Liver (tissue), 9 donors: ENCODE results near the gene PIP4K2A. TPM values are rescaled to one million over a fixed set of nuclear protein-coding genes. Genes with fewer than 3 reads are reported as not detected.

ENCODE experiments used
- DNase-seq: peaks from one replicate; pipeline ENCODE4 v3.0.0-alpha.2; 2017; ENCODE audit warnings: low spot score
- H3K27ac ChIP-seq, 2 donors: one replicate each; pipeline ENCODE4 v1.7.0; 2013; ENCODE audit warnings: inconsistent platforms in 2 of 2, low read length in 2 of 2, control low read depth in 1 of 2, low read depth in 1 of 2, mild to moderate bottlenecking in 1 of 2
- H3K27me3 ChIP-seq, 4 donors: one replicate each; pipeline versions ENCODE4 v1.6.1 to v1.7.0; 2013; ENCODE audit warnings: low read length in 3 of 4, inconsistent platforms in 1 of 4, mild to moderate bottlenecking in 1 of 4, moderate library complexity in 1 of 4; ENCODE audit not compliant: control insufficient read depth in 4 of 4, insufficient read depth in 4 of 4
- H3K36me3 ChIP-seq, 4 donors: one replicate each; pipeline versions ENCODE4 v1.6.1 to v1.7.0; 2013; ENCODE audit warnings: low read length in 3 of 4, mild to moderate bottlenecking in 3 of 4, low read depth in 1 of 4, moderate library complexity in 1 of 4; ENCODE audit not compliant: control insufficient read depth in 4 of 4, insufficient read depth in 3 of 4
- H3K4me1 ChIP-seq, 4 donors: one replicate each; pipeline versions ENCODE4 v1.6.1 to v1.7.0; 2013; ENCODE audit warnings: low read length in 3 of 4, mild to moderate bottlenecking in 3 of 4, moderate library complexity in 1 of 4; ENCODE audit not compliant: control insufficient read depth in 4 of 4, insufficient read depth in 4 of 4
- H3K4me3 ChIP-seq, 3 donors: one replicate each; pipeline versions ENCODE4 v1.6.1 to v1.7.0; 2013; ENCODE audit warnings: low read length in 3 of 3, control low read depth in 1 of 3, low read depth in 1 of 3, mild to moderate bottlenecking in 1 of 3
- H3K9ac ChIP-seq, 2 donors: one replicate each; pipeline ENCODE4 v1.7.0; 2013; ENCODE audit warnings: low read length in 2 of 2, mild to moderate bottlenecking in 2 of 2, moderate library complexity in 2 of 2, control low read depth in 1 of 2, low read depth in 1 of 2
- H3K9me3 ChIP-seq, 4 donors: one replicate each; pipeline versions ENCODE4 v1.6.1 to v1.7.0; 2013; ENCODE audit warnings: low read length in 3 of 4; ENCODE audit not compliant: control insufficient read depth in 4 of 4
- EGR1 ChIP-seq, 2 donors: IDR thresholded peaks; 2 replicates each; pipeline ENCODE4 v1.6.1; 2016 to 2018; ENCODE audit warnings: antibody characterized with exemption in 2 of 2, low read depth in 2 of 2
- FOXA2 ChIP-seq: IDR thresholded peaks from 2 replicates; pipeline ENCODE4 v1.6.1; 2016; ENCODE audit warnings: antibody characterized with exemption
- HNF4G ChIP-seq: IDR thresholded peaks from 2 replicates; pipeline ENCODE4 v1.6.1; 2016; ENCODE audit warnings: antibody characterized with exemption
- JUND ChIP-seq, 2 donors: IDR thresholded peaks; 2 replicates each; pipeline ENCODE4 v1.6.1; 2016; ENCODE audit warnings: antibody characterized with exemption in 2 of 2
- NR2F2 ChIP-seq: IDR thresholded peaks from 2 replicates; pipeline ENCODE4 v1.6.1; 2016; ENCODE audit warnings: antibody characterized with exemption
- RXRA ChIP-seq, 2 donors: IDR thresholded peaks; 2 replicates each; pipeline ENCODE4 v1.6.1; 2017 to 2018; ENCODE audit warnings: antibody characterized with exemption in 2 of 2, mild to moderate bottlenecking in 1 of 2
- SP1 ChIP-seq: IDR thresholded peaks from 2 replicates; pipeline ENCODE4 v1.6.1; 2018; ENCODE audit warnings: antibody characterized with exemption, mild to moderate bottlenecking
- YY1 ChIP-seq: IDR thresholded peaks from 2 replicates; pipeline ENCODE4 v1.6.1; 2016; ENCODE audit warnings: antibody characterized with exemption, mild to moderate bottlenecking
- WGBS: extraction: QIAGEN DNeasy Blood & Tissue Kit; methylation state at CpG from one replicate; pipeline ENCODE4 v1.1.7; 2013; 5-methylcytosine and 5-hydroxymethylcytosine counted together
- polyA plus RNA-seq, 2 donors: library from polyadenylated mRNA; stranded (reverse) in 1 of 2; unstranded in 1 of 2; fragments of 200-250 nt in 1 of 2; fragments of >200 nt in 1 of 2; fragmentation: Nextera tagmentation in 1 of 2; extraction: Ambion mirVana in 1 of 2; gene quantifications; one replicate each; pipeline versions ENCODE4 v1.2.1 to v1.2.3, GENCODE V29; 2013 to 2015
- total RNA-seq, 2 donors: library from RNA; depleted of rRNA; stranded (reverse); fragments of >200 nt; gene quantifications; one replicate each; pipeline ENCODE4 v1.2.3, GENCODE V29; 2014
- TF ChIP-seq, protein P1 (sequence below): IDR thresholded peaks from 2 replicates; pipeline ENCODE4 v1.6.1; 2016; ENCODE audit warnings: antibody characterized with exemption
- TF ChIP-seq, protein P2 (sequence below): IDR thresholded peaks from 2 replicates; pipeline ENCODE4 v1.6.1; 2016; ENCODE audit warnings: antibody characterized with exemption, mild to moderate bottlenecking
- TF ChIP-seq, protein P3 (sequence below): IDR thresholded peaks from 2 replicates; pipeline ENCODE4 v1.6.1; 2016; ENCODE audit warnings: antibody characterized with exemption
- TF ChIP-seq, protein P4 (sequence below): fragments of 150-350 bp; IDR thresholded peaks from 2 replicates; pipeline ENCODE4 v1.5.1; 2017; ENCODE audit warnings: improper control_type of control experiment, low read depth, low read length; ENCODE audit not compliant: missing input control
- donor health status: healthy.
- donor health status: healthy.
- donor health status: healthy.
- donor health status: healthy.
- donor health status: healthy.

Gene PIP4K2A
- total and polyA plus RNA-seq, 4 donors, result 6.4 to 53.7 (median 8.6) TPM

DNA sequence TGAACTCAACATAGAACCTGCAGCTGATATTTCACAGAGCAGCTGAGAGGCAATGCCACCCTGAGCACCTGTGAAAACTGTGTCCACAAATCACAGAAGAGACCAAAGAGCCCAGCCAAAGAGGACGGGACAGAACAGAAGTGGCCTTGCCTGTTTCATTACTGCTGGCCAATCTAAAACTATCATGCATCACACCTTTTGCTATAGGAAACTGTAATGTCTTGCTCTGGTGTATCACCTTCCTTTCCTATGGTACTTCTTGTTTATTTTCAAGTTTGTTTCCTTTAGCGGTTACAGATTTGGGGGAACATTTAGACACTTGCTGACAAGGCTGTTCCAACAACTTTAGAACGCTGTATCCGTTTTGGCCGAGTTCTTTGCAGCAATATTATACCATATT lies 80.3 kb downstream of the PIP4K2A start:
- H3K4me1 ChIP-seq, result no peaks in the 10 kb centered on the region
- 83% methylated on average over 5 of the region's 5 CpGs for WGBS

DNA sequence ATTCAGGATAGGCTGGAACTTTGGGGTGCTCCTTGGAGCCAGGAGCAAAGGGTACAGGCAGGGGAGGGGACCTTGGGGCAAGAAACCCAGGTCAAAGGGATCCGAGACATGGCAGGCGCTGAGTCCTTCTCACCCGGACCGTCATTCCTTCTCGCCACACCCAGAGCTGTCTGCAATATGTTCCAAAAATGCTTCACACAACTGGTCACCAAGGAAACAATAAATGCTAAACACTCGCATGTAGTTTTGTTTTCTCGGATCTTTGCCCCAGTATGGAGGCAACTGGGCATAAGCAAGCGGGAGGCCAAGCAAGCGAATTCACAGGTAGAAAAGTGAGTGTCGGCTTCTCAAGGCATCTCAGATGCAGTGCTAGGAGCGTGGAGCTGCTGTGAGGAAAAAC lies 80.8 kb downstream of the PIP4K2A start:
- Histone ChIP-seq H3K9me3 (no peaks in the 10 kb centered on the region), H3K4me1 (no peaks in the 10 kb centered on the region), H3K4me3 (no peak overlapping the region), H3K36me3 (peaks cover 0 to 1% (median 0%) of the 10 kb centered on the region in 4 donors), H3K9ac (no peak overlapping the region), H3K27me3 (no peaks in the 10 kb centered on the region), H3K27ac (peak overlapping the region in 1 of 2 donors; percentile 44)
- 96% methylated on average over 11 of the region's 11 CpGs for WGBS
- DNase-seq, result no peak
- TF ChIP-seq EGR1 (IDR thresholded peaks at IDR 0.05; ENCODE audit: low read depth in 2 of 2), result no peak
- TF ChIP-seq, protein P1, sequence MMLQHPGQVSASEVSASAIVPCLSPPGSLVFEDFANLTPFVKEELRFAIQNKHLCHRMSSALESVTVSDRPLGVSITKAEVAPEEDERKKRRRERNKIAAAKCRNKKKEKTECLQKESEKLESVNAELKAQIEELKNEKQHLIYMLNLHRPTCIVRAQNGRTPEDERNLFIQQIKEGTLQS, result no peak
- TF ChIP-seq RXRA (IDR thresholded peaks at IDR 0.05), result no peak
- TF ChIP-seq, protein P2, sequence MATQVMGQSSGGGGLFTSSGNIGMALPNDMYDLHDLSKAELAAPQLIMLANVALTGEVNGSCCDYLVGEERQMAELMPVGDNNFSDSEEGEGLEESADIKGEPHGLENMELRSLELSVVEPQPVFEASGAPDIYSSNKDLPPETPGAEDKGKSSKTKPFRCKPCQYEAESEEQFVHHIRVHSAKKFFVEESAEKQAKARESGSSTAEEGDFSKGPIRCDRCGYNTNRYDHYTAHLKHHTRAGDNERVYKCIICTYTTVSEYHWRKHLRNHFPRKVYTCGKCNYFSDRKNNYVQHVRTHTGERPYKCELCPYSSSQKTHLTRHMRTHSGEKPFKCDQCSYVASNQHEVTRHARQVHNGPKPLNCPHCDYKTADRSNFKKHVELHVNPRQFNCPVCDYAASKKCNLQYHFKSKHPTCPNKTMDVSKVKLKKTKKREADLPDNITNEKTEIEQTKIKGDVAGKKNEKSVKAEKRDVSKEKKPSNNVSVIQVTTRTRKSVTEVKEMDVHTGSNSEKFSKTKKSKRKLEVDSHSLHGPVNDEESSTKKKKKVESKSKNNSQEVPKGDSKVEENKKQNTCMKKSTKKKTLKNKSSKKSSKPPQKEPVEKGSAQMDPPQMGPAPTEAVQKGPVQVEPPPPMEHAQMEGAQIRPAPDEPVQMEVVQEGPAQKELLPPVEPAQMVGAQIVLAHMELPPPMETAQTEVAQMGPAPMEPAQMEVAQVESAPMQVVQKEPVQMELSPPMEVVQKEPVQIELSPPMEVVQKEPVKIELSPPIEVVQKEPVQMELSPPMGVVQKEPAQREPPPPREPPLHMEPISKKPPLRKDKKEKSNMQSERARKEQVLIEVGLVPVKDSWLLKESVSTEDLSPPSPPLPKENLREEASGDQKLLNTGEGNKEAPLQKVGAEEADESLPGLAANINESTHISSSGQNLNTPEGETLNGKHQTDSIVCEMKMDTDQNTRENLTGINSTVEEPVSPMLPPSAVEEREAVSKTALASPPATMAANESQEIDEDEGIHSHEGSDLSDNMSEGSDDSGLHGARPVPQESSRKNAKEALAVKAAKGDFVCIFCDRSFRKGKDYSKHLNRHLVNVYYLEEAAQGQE, result no peak
- TF ChIP-seq, protein P3, sequence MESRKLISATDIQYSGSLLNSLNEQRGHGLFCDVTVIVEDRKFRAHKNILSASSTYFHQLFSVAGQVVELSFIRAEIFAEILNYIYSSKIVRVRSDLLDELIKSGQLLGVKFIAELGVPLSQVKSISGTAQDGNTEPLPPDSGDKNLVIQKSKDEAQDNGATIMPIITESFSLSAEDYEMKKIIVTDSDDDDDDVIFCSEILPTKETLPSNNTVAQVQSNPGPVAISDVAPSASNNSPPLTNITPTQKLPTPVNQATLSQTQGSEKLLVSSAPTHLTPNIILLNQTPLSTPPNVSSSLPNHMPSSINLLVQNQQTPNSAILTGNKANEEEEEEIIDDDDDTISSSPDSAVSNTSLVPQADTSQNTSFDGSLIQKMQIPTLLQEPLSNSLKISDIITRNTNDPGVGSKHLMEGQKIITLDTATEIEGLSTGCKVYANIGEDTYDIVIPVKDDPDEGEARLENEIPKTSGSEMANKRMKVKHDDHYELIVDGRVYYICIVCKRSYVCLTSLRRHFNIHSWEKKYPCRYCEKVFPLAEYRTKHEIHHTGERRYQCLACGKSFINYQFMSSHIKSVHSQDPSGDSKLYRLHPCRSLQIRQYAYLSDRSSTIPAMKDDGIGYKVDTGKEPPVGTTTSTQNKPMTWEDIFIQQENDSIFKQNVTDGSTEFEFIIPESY, result no peak
- no peak for TF ChIP-seq NR2F2
- no peak for TF ChIP-seq FOXA2
- TF ChIP-seq SP1, result no peak
- TF ChIP-seq, protein P4, sequence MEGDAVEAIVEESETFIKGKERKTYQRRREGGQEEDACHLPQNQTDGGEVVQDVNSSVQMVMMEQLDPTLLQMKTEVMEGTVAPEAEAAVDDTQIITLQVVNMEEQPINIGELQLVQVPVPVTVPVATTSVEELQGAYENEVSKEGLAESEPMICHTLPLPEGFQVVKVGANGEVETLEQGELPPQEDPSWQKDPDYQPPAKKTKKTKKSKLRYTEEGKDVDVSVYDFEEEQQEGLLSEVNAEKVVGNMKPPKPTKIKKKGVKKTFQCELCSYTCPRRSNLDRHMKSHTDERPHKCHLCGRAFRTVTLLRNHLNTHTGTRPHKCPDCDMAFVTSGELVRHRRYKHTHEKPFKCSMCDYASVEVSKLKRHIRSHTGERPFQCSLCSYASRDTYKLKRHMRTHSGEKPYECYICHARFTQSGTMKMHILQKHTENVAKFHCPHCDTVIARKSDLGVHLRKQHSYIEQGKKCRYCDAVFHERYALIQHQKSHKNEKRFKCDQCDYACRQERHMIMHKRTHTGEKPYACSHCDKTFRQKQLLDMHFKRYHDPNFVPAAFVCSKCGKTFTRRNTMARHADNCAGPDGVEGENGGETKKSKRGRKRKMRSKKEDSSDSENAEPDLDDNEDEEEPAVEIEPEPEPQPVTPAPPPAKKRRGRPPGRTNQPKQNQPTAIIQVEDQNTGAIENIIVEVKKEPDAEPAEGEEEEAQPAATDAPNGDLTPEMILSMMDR, result no peak
- TF ChIP-seq YY1, result no peak
- no peak for TF ChIP-seq JUND (IDR thresholded peaks at IDR 0.05)

More for the DNA sequence above, 80.3 kb downstream of the PIP4K2A start:
- TF ChIP-seq, protein P3, result no peak
- TF ChIP-seq EGR1 (IDR thresholded peaks at IDR 0.05; ENCODE audit: low read depth in 2 of 2), result no peak
- TF ChIP-seq JUND (IDR thresholded peaks at IDR 0.05), result no peak
- TF ChIP-seq HNF4G, result no peak
- TF ChIP-seq, protein P4, result no peak
- Histone ChIP-seq H3K36me3 (peaks cover 0 to 1% (median 0%) of the 10 kb centered on the region in 4 donors), H3K9me3 (no peaks in the 10 kb centered on the region), H3K27ac (peak overlapping the region in 1 of 2 donors; percentile 44), H3K9ac (no peak overlapping the region), H3K27me3 (no peaks in the 10 kb centered on the region), H3K4me3 (no peak overlapping the region)
- DNase-seq, result no peak
